ENCODE data around the gene CBLN3. TPM values are rescaled to one million over a fixed set of nuclear protein-coding genes. Genes with fewer than 3 reads are reported as not detected.

CBLN3 gene
- total RNA-seq, 1 donor from 2014 or later, result 1.8 TPM

DNA sequence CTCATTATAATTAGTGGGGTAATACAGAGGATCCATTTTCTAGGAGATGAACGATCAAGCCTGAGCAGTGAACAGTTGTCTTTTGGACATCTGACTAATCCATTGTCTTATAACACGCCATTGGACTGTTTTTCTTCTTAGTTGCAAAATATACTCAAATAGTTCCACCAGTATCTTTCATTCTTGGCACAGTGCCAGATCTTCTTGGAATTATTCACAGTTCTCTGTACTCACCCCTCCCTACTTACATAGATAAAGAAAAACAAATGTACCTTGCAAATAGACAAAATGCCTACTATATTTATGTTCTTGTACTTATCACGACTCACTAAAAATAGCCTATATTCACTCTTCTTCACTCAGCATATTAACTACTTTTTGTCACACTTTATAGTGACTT lies 3.8 kb downstream of the CBLN3 start:
- DNase-seq, result peak; percentile 80

DNA sequence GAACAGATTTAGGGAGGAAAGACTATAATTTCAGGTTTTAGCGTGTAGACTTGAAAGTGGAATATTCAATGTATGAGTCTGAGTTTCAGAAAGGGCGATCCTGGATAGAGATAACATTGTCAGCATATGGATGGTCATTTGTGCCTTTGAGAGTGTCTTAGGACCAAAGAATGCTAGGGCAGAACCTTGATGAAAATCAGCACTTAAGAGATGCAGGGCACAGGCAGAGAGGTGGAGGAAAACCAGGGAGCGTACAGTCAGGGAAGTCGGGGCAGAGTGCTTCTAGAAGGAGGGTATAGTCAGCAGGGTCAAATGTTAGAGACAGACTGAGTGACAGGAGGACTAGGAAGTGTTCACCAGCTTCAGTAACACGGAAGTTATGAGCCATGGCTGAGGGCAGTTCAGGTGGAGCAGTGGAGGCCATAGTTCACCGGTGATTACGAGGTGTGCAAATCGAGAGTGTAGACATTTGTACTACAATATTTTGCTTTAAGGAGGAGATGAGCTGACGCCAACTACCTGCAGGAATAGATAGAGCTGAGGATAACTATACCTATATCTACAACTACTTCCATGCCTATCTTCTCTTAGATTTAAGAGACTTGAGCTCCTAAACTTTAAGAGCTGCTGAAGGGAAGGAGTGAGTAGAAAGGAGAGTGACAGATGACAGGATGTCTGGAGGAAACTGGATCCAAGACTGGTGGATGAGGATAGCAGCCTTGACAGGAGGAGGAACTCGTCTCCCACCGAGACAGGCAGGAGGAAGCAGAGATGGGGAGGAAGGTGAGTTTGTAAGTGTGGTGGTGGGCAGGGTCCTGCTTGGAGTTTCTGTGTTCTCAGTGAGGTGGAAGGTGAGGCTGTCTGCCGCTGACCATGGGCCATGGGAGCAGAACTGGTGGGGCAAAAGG lies 6.5 kb downstream of the CBLN3 start:
- DNase-seq, result no peak

DNA sequence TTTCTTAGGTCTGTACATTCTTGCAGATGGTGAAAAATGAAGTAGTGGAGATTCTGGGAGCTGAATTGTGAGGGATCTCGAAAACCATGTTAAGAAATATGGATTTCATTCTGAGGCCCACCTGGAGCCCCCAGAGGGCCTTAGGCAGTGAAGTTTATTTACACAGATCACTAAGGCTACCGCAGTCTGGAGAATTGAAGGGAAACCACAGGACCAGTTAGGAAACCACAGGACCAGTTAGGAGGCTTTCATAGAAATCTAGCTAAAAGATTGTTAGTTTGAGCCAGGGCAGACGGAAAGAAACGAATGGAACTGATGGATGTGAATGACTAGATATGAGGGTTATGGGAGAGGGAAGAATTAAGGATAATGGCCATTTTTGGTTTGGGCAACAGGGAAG lies 7.2 kb downstream of the CBLN3 start:
- DNase-seq, result no peak

DNA sequence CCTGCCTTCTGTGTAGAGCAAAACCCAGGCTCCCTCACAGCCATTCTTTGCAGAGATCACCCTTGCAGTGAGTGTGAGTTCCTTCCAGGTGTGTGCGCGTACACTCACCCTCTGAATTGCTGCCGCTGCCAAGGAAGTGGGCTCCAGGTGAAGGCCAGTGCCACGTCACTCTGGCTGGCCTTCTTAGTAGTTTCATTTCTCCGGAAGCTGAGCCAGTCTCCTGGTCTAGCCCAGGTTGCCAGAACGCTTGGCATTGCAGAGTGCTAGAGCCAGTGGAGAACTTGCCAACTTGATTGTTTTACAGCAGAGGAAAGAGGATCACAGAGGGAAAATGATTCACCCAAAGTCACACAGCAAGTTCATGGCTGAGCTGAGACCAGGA lies 11.0 kb downstream of the CBLN3 start:
- no peak for DNase-seq

DNA sequence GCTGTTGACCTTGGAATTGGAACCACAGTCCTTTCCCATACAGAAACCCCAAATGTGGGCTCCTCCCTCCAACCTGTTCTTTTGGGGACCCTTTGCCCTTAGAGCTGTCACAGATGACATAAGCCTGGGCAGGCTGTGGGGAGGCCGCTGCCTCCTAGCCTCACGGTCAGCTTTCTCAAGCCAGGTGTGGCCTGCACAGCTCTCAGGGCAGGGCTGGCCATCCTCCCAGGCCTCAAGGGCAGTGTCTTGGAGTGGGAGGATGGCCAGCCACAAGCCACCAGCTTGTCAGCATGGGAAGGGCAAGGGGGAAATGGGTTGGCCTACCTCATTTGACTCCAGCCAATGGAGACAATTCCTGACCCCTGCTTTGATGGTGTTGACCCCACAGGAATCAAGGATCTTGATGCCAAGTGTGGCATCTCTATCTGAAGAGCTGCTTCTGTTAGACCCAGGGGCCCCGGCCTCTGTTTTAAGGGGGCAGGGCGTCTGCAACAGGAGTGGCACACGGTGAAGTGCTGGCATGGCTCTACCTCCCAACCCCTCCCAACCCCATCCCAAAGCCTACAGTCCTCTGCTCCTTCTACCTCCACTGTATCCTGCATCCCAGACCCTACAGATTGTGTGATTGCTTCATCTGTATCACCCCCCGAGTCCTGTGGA lies 11.5 kb downstream of the CBLN3 start:
- DNase-seq, result no peak

DNA sequence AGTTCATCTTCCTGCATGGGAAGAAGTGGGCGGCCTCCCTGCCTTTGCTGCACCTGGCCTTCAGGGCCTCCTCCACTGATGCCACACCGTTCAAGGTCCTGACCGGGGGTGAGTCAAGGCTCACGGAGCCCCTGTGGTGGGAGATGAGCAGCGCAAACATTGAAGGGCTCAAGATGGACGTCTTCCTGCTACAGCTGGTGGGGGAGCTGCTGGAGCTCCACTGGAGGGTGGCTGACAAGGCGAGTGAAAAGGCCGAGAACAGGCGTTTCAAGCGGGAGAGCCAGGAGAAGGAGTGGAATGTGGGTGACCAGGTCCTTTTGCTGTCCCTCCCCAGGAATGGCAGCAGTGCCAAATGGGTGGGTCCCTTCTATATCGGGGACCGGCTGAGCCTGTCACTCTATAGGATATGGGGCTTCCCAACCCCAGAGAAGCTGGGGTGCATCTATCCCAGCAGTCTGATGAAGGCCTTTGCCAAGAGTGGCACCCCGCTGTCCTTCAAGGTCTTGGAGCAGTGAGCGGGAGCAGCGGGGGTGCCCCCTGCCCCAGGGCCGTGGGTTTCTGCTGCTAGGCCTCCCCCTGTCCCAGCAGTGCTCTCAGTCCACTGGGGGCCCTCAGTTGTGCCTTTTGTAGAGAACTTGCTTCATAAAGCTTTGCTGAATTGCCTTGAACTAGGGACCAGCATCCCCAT lies 12.4 kb downstream of the CBLN3 start:
- DNase-seq, result no peak

DNA sequence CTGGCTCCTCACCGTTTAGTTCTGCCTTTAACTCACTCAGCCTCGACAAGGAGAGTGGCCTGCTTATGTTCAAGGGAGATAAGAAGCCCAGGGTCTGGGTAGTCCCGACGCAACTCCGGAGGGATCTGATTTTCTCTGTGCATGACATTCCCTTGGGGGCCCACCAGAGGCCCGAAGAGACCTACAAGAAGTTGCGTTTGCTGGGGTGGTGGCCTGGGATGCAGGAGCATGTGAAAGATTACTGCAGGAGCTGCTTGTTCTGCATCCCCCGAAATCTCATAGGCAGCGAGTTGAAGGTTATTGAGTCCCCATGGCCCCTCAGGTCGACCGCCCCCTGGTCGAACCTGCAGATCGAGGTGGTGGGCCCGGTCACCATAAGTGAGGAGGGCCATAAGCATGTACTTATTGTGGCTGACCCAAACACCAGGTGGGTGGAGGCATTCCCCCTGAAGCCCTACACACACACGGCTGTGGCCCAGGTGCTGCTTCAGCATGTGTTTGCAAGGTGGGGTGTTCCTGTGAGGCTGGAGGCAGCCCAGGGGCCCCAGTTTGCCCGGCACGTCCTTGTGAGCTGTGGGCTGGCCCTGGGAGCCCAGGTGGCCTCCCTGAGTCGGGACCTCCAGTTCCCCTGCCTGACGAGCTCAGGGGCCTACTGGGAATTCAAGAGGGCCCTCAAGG lies 13.1 kb downstream of the CBLN3 start:
- no peak for DNase-seq

DNA sequence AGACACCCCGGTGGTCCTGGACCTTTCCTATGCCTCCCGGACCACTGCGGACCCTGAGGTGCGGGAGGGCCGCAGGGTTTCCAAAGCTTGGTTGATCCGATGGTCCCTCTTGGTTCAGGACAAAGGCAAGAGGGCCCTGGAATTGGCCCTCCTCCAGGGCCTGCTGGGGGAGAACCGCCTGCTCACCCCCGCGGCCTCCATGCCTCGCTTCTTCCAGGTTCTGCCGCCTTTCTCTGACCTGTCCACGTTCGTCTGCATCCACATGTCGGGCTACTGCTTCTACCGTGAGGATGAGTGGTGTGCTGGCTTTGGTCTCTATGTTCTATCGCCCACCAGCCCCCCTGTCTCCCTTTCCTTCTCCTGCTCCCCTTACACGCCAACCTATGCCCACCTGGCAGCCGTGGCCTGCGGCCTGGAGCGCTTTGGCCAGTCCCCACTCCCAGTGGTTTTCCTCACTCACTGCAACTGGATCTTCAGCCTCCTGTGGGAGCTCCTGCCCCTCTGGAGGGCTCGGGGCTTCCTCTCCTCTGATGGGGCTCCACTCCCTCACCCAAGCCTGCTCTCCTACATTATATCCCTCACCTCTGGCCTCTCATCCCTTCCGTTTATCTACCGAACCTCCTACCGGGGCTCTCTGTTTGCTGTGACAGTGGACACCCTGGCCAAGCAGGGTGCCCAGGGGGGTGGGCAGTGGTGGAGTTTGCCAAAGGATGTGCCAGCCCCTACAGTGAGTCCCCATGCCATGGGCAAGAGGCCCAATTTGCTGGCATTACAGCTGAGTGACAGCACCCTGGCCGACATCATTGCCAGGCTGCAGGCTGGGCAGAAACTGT lies 13.8 kb downstream of the CBLN3 start:
- no peak for DNase-seq

DNA sequence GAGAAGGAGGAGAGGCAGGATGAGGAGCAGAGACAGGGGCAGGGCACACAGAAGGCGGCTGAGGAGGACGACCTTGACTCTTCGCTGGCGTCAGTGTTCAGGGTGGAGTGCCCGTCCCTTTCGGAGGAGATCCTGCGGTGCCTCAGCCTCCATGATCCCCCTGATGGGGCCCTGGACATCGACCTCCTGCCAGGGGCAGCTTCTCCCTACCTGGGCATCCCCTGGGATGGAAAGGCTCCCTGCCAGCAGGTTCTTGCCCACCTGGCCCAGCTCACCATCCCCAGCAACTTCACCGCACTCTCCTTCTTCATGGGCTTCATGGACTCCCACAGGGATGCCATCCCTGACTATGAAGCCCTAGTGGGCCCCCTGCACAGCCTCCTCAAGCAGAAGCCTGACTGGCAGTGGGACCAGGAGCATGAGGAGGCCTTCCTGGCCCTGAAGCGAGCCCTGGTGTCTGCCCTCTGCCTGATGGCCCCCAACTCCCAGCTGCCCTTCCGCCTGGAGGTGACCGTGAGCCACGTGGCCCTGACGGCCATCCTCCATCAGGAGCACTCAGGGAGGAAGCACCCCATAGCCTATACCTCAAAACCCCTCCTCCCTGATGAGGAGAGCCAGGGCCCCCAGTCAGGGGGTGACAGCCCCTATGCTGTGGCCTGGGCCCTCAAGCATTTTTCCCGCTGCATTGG lies 14.6 kb downstream of the CBLN3 start:
- DNase-seq, result no peak

DNA sequence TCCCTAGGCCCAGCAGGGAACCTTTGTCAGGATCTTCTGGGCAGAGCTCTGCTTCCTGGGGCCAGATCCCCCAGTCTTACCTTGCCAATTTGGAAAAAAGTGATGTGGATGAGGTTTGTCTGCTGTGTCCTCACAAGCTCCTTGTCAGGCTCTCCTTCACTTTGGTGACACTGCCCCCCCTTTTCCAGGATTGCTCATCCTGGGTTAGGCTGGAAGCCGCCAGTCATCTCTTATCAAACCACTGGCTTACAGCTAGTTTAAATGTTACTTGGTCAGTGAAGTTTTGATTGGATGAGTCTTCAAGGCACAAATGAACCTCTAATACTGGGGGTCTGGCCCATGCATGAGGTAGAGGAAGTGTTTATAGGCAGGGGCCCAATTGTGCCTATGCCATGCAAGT lies 15.4 kb downstream of the CBLN3 start:
- no peak for DNase-seq

DNA sequence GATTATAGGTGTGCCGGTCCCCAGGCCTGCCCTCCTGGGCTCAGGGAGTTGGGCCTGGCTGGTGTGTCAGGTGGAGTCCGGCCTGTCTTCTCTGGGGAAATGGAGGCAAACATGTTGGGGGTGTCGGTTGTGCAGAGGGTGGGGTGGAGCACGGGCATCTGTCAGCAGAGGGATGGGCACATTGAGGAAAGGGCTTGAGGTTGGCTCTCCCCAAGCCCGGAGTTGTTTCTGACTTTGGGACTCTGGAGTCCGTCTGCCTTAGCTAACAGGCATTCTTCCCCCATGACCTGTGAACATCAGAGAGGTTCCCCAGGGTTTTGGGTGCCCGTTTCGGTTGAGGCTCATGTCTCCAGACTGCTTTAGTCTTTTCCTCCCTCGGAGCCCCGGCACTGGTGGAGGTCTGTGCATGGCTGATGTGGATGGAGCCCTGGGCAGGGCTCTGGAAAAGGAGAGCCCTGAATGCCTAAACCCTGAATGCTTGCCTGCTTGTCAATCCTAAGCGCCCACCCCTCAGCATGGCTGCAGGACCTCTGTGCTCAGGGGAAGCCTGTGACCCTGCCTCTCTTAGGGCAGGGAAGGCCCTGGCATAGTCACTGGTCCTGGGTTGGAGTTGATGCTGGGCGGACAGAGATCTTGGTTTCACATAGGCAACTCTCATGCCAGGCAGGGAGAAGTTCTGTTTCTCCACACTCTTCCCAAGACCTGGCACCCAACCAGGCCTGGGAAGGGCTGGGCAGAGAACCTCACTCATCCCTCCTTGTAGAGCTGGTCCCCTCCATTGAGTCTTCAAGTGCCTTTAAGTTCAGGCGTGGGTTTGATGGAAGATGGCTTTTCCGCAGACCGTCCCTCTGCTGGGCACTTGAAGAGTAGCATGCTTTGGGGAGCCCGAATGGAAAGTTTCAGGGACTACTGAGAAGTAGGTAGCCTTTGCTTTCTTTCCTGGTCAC lies 17.8 kb downstream of the CBLN3 start:
- DNase-seq, result peak; percentile 59

DNA sequence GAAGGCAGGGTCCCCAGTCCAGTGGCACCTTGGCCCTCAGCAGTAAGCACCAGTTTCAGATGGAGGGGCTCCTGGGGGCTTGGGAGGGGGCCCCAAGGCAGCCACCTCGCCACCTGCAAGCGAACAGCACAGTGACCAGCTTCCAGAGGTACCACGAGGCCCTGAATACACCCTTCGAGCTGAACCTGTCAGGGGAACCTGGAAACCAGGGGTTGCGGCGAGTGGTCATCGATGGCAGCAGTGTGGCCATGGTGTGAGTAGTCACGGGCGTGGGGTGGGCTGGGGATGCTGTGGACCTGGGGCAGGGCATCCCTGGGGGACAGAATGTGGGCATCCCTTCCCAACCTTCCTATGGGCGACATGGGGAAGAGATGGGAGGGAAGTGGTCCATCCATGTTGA lies 19.5 kb downstream of the CBLN3 start:
- no peak for DNase-seq

DNA sequence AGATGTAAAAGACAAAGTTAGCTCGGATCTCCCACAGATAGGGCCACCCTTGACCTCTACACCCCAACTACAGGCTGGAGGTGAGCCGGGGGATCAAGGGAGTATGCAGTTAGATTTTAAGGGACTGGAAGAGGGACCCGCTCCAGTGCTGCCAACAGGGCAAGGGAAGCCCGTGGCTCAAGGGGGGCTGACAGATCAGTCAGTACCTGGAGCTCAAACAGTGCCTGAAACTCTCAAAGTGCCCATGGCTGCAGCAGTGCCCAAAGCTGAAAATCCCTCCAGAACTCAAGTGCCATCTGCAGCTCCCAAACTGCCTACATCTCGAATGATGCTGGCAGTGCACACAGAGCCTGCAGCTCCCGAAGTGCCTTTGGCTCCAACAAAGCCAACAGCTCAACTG lies 20.3 kb downstream of the CBLN3 start:
- DNase-seq, result no peak

DNA sequence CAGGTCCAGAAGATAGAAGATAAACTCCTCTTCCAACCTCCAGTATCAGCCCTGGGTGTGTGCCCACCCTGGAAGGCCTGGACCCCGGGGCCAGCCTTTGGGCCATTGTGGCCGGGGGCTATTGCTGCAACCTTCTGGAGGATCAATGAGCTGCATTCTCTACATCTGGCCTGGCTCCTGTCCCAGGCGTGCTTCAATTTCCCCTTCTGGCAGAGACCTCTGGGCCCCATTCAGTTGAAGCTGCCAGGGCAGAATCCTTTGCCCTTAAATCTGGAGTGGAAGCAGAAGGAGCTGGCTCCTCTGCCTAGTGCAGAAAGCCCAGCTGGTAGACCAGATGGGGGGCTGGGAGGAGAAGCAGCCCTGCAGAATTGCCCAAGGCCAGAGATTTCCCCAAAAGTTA lies 20.7 kb downstream of the CBLN3 start:
- no peak for DNase-seq

DNA sequence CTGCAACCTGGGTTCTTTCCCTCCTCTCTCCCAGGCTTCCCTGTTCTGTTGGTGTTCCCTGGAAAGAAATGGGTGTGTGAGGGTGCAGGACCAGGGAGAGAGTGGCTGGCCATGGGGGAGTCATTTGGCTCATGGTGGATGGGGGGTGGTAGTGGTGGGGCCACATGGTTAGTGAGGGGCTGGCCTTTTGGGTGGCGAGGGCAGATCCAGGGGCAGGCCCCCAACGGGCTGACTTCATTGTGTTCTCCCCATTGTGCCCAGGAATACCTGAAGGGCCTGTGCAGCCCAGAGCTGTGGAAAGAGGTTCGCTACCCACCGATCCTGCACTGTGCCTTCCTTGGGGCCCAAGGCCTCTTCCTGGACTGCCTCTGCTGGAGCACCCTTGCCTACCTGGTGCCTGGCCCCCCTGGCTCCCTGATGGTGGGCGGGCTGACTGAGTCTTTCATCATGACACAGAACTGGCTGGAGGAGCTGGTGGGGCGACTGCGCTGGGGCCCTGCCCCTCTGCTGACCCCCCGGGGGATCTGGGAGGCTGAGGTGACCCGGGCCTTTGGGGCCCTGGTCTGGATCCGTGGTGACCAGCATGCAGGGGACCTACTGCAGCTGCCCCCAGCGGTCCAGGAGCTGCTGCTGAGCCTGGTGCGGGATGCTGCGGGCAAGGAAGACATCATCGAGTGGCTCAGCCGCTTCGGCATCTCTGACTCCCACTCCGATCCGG lies 21.7 kb downstream of the CBLN3 start:
- no peak for DNase-seq

DNA sequence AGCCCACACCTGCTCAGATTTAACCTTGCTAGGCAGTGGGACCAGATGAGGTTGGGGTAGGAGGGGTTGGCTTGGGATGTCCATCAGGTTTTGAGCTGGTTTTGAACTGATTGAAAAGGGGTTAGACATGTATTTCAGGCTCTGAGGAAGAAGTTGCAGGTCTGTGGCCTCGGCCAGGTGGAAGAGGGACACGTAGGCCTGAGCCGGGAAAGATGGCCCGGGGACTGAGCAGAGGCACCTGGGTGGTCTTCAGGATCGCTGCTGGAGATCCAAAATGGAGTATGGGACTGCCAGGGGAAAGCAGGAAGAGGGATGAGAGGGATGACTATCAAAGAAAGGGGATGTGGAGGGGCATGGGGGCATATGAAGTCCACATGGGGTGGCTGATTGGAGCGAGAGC lies 23.1 kb downstream of the CBLN3 start:
- no peak for DNase-seq

DNA sequence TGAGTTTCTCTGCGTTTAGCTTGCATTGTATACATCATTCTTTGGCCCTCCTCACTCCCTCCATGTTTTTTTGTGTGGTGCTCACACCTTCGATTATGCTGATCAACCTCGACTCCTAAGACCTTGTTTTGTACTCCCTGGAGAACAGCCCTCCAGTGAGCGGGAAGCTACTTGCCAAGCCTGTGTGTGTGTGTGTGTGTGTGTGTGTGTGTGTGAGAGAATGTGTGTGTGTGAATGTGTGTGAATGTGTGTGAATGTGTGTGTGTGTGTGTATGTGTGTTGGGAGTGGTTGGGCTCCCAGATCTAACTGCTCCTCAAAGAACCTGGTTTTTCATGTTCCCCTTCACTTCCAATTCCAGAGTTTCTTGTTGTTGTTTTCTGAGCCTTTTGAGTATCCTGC lies 24.7 kb downstream of the CBLN3 start:
- no peak for DNase-seq

DNA sequence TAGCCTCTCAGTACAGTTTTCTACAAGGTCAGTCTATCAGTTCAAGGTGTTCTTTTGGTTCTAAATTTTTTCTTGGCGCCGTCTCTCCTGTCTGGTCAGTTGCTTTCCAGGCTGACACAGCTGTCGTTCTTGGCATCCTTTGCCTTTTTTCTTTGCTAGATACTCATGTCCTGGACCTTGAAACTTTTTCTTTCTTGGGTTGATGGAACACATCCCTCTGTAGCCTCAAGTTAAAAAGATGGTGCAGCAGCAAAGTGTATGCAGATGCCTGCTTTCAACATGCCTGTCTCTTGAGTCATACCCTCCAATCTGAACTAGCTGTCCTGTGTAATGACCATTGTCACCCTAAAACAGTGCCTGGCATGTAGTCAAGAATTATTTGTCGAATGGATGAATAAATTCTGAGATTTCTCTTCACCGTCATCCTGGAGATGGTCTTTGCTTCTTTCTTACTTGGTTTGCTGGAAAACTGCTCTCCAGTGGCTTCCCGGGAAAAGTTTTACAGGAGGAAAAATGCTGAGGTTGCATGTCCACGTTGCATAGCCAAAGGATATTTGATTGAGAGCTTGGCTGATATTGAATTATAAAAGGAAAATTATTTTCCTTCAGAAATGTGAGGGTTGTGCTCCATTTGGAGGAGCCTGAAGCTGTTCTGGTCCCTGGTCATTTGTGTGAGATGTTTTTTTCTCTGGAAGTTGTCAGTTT lies 26.0 kb downstream of the CBLN3 start:
- no peak for DNase-seq
